Stomach (tissue), 4 donors: Measurements from ENCODE around the gene METTL17.

Experiments used
- EP300 ChIP-seq: sonication (generic); formaldehyde crosslinking; IDR thresholded peaks from one replicate; pipeline ENCODE4 v1.6.1; 2017; ENCODE audit warnings: antibody characterized with exemption
- POLR2A ChIP-seq, 4 donors: fragments of 450-650 bp; IDR thresholded peaks; one replicate each; pipeline ENCODE4 v1.6.1; 2016; ENCODE audit warnings: antibody characterized with exemption in 4 of 4, control low read depth in 2 of 4, mild to moderate bottlenecking in 1 of 4, moderate library complexity in 1 of 4

GRCh38 chr14:21033133-21033698, 43.4 kb downstream of the METTL17 start:
- no peak for TF ChIP-seq EP300
- no peak for TF ChIP-seq POLR2A (IDR thresholded peaks at IDR 0.05)
